ENCODE results near the gene TMCO4. TPM values are rescaled to one million over a fixed set of nuclear protein-coding genes. Genes with fewer than 3 reads are reported as not detected.

Gene TMCO4
- total RNA-seq, 1 donor, result 11.1 TPM

- Histone ChIP-seq H3K9me3 (ENCODE audit: low read depth, low read length) (no peaks in the 10 kb centered on the region), H3K4me3 (ENCODE audit: low read length) (no peak overlapping the region)
These were observed 130.8 kb downstream of the TMCO4 start for GRCh38 chr1:19668888-19669287.

DNA sequence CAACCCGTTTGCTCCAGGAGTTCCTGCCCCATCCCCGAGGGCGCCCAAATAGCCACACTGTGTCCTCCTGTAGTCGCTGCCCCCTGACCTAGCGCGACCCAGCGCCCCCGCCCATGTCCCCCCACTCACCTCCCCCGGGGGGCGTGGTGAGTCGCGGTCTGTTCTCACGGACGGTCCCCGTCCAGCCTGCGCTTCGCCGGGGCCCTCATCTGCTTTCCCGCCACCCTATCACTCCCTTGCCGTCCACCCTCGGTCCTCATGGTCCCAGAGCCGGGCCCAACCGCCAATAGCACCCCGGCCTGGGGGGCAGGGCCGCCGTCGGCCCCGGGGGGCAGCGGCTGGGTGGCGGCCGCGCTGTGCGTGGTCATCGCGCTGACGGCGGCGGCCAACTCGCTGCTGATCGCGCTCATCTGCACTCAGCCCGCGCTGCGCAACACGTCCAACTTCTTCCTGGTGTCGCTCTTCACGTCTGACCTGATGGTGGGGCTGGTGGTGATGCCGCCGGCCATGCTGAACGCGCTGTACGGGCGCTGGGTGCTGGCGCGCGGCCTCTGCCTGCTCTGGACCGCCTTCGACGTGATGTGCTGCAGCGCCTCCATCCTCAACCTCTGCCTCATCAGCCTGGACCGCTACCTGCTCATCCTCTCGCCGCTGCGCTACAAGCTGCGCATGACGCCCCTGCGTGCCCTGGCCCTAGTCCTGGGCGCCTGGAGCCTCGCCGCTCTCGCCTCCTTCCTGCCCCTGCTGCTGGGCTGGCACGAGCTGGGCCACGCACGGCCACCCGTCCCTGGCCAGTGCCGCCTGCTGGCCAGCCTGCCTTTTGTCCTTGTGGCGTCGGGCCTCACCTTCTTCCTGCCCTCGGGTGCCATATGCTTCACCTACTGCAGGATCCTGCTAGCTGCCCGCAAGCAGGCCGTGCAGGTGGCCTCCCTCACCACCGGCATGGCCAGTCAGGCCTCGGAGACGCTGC lies 133.9 kb downstream of the TMCO4 start:
- Histone ChIP-seq H3K4me1 (ENCODE audit: insufficient read depth, low read length) (no peaks in the 10 kb centered on the region), H3K9me3 (ENCODE audit: low read depth, low read length) (no peaks in the 10 kb centered on the region), H3K27me3 (ENCODE audit: insufficient read depth, low read length) (peaks cover 27% of the 10 kb centered on the region), H3K4me3 (ENCODE audit: low read length) (no peak overlapping the region)

More at GRCh38 chr1:19668888-19669287, 130.8 kb downstream of the TMCO4 start:
- Histone ChIP-seq H3K27me3 (ENCODE audit: insufficient read depth, low read length) (peaks cover 15% of the 10 kb centered on the region), H3K4me1 (ENCODE audit: insufficient read depth, low read length) (no peaks in the 10 kb centered on the region)

GRCh38 chr1:19665186-19665495 lies 134.6 kb downstream of the TMCO4 start:
- Histone ChIP-seq H3K27me3 (ENCODE audit: insufficient read depth, low read length) (peaks cover 27% of the 10 kb centered on the region), H3K4me1 (ENCODE audit: insufficient read depth, low read length) (no peaks in the 10 kb centered on the region), H3K9me3 (ENCODE audit: low read depth, low read length) (no peaks in the 10 kb centered on the region), H3K4me3 (ENCODE audit: low read length) (no peak overlapping the region)

DNA sequence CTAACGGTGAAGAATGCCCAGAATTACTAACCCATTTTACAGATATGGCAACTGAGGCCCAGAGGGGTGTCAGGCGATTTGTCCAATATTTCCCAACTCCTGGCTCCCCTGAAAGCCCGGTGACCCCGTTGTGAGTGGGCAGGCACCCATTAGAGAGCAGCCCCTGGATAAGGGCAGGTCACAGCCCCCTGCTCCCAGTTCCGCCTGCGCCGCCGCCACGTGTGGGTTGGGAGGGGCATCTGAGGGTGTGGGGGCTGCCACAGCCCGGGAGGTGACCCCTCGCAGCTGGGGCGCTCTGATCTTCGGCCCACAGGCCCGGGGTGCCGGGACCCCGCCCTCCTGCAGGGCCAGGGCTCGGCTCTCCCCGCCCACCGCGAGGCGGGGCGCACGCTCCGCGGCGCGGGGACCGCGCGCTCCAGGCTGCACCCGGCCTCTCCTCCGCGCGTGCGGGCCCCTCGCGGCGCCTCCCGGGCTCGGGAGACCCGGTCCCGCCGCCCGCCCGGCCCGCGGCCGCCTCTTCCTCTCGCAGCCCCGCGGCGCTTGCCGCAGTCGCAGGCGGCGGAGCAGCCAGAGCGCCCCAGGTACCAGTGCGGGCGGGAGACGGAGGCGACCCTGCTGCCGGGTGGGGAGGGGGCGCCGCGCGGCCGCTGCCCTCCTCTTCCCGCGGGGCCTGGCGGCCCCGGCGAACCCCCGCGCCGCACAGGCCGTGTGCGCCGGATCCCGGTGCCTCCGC lies 135.1 kb downstream of the TMCO4 start, which contains the start of gene HTR6:
TSS of gene HTR6 (plus strand) at position 423 of the 733 bp plus-strand sequence. CDS start 879 bp downstream, outside the sequence.
- H3K9me3 ChIP-seq (ENCODE audit: low read depth, low read length), result no peaks in the 10 kb centered on the region
- no peak within 1 kb of the TSS for H3K4me3 ChIP-seq (ENCODE audit: low read length)
- H3K27me3 ChIP-seq (ENCODE audit: insufficient read depth, low read length), result peaks cover 27% of the 10 kb centered on the region
- peaks cover 2% of the 10 kb centered on the region for H3K4me1 ChIP-seq (ENCODE audit: insufficient read depth, low read length)

GRCh38 chr1:19662313-19662712 lies 137.4 kb downstream of the TMCO4 start:
- peaks cover 27% of the 10 kb centered on the region for H3K27me3 ChIP-seq (ENCODE audit: insufficient read depth, low read length)

GRCh38 chr1:19661721-19662228 lies 137.9 kb downstream of the TMCO4 start:
- Histone ChIP-seq H3K4me3 (ENCODE audit: low read length) (no peak overlapping the region), H3K9me3 (ENCODE audit: low read depth, low read length) (no peaks in the 10 kb centered on the region), H3K27me3 (ENCODE audit: insufficient read depth, low read length) (peaks cover 27% of the 10 kb centered on the region), H3K4me1 (ENCODE audit: insufficient read depth, low read length) (peaks cover 4% of the 10 kb centered on the region)

More at GRCh38 chr1:19662313-19662712, 137.4 kb downstream of the TMCO4 start:
- Histone ChIP-seq H3K9me3 (ENCODE audit: low read depth, low read length) (no peaks in the 10 kb centered on the region), H3K4me3 (ENCODE audit: low read length) (no peak overlapping the region), H3K4me1 (ENCODE audit: insufficient read depth, low read length) (peaks cover 4% of the 10 kb centered on the region)

- no peaks in the 10 kb centered on the region for H3K9me3 ChIP-seq (ENCODE audit: low read depth, low read length)
- no peak overlapping the region for H3K4me3 ChIP-seq (ENCODE audit: low read length)
- H3K27me3 ChIP-seq (ENCODE audit: insufficient read depth, low read length), result peaks cover 8% of the 10 kb centered on the region
- H3K4me1 ChIP-seq (ENCODE audit: insufficient read depth, low read length), result peaks cover 4% of the 10 kb centered on the region
These were observed 141.5 kb downstream of the TMCO4 start for GRCh38 chr1:19658186-19658585.

DNA sequence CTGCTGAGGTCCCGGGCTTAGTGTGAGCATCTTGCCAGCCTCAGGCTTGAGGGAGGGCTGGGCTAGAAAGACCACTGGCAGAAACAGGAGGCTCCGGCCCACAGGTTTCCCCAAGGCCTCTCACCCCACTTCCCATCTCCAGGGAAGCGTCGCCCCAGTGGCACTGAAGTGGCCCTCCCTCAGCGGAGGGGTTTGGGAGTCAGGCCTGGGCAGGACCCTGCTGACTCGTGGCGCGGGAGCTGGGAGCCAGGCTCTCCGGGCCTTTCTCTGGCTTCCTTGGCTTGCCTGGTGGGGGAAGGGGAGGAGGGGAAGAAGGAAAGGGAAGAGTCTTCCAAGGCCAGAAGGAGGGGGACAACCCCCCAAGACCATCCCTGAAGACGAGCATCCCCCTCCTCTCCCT lies 142.2 kb downstream of the TMCO4 start:
- H3K4me1 ChIP-seq (ENCODE audit: insufficient read depth, low read length), result peaks cover 4% of the 10 kb centered on the region
- no peak overlapping the region for H3K4me3 ChIP-seq (ENCODE audit: low read length)
- no peaks in the 10 kb centered on the region for H3K9me3 ChIP-seq (ENCODE audit: low read depth, low read length)
- peaks cover 5% of the 10 kb centered on the region for H3K27me3 ChIP-seq (ENCODE audit: insufficient read depth, low read length)

GRCh38 chr1:19656780-19657466 lies 142.8 kb downstream of the TMCO4 start:
- Histone ChIP-seq H3K27me3 (ENCODE audit: insufficient read depth, low read length) (peaks cover under 1% of the 10 kb centered on the region), H3K9me3 (ENCODE audit: low read depth, low read length) (no peaks in the 10 kb centered on the region), H3K4me3 (ENCODE audit: low read length) (no peak overlapping the region), H3K4me1 (ENCODE audit: insufficient read depth, low read length) (peaks cover 4% of the 10 kb centered on the region)

DNA sequence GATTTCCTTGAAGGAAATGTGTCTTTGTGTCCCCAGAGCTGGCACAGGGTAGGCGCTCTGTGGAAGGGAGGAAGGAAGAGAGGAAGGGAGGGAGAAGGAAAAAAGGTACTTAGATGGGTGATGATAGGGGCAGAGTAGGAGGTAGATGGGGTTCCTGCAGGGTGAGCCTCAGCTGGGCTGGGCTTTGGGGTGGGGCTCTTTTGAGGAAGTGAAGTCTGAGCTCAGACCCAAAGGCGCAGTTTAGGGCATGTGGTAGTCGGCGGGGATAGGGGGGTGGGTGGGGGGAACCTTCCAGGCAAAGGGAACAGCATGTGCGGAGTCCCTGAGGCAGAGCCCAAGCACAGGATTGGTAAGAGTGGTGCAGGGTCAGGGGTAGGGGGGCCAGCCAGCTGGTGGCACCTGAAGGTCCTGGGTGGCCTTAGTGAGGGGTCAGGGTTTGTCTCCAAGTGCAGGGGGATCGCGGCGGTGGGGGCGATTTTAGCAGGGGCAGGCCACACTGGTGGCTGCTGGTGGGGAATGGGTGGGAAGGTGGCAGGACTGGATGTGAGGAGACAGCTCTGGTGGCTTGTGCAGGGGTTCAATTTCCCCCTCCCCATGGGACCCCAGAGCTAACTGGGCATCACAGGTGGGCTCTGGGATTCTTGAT lies 143.5 kb downstream of the TMCO4 start:
- Histone ChIP-seq H3K27me3 (ENCODE audit: insufficient read depth, low read length) (no peaks in the 10 kb centered on the region), H3K4me3 (ENCODE audit: low read length) (no peak overlapping the region), H3K9me3 (ENCODE audit: low read depth, low read length) (no peaks in the 10 kb centered on the region), H3K4me1 (ENCODE audit: insufficient read depth, low read length) (peaks cover 4% of the 10 kb centered on the region)

DNA sequence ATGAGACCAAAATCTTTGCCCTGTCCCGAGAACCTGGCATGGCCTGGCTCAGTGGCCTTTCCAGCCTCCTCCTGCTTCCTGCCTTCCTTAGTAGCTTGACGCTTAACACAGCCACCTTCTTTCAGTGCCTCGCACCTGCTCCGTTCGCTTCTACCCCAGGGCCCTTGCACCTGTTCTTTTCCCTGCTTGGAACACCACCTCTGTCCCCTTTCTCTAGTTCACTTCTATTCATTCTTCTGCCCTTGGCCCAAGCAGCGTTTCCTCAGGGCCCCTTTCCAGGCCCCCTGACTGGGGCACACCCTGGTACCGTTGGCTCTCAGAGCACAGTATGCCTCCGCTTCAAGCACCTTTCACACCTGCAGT lies 144.0 kb downstream of the TMCO4 start:
- peaks cover 4% of the 10 kb centered on the region for H3K4me1 ChIP-seq (ENCODE audit: insufficient read depth, low read length)
- H3K9me3 ChIP-seq (ENCODE audit: low read depth, low read length), result no peaks in the 10 kb centered on the region
- H3K27me3 ChIP-seq (ENCODE audit: insufficient read depth, low read length), result no peaks in the 10 kb centered on the region
- no peak overlapping the region for H3K4me3 ChIP-seq (ENCODE audit: low read length)

- H3K9me3 ChIP-seq (ENCODE audit: low read depth, low read length), result no peaks in the 10 kb centered on the region
- H3K4me1 ChIP-seq (ENCODE audit: insufficient read depth, low read length), result peaks cover 4% of the 10 kb centered on the region
- H3K27me3 ChIP-seq (ENCODE audit: insufficient read depth, low read length), result no peaks in the 10 kb centered on the region
- no peak overlapping the region for H3K4me3 ChIP-seq (ENCODE audit: low read length)
These were observed 144.6 kb downstream of the TMCO4 start for GRCh38 chr1:19654886-19655717.

- no peaks in the 10 kb centered on the region for H3K27me3 ChIP-seq (ENCODE audit: insufficient read depth, low read length)
- H3K9me3 ChIP-seq (ENCODE audit: low read depth, low read length), result no peaks in the 10 kb centered on the region
- no peaks in the 10 kb centered on the region for H3K4me1 ChIP-seq (ENCODE audit: insufficient read depth, low read length)
- H3K4me3 ChIP-seq (ENCODE audit: low read length), result no peak overlapping the region
These were observed 145.3 kb downstream of the TMCO4 start for GRCh38 chr1:19654386-19654785.

Measured in mononuclear cell (primary cell).